NCI-H187 treated with DMSO at 0.1 percent for 48 hours (cell line): Measurements from ENCODE around the gene SLC28A1.
"Not testable (repeated sequence)": the region's sequence is repeated elsewhere in the genome, so short reads cannot be mapped to it uniquely, and the experiment has no call there.

Source experiments
- DNase-seq: peaks from one replicate; lab custom pipeline; 2025; lab: John Stamatoyannopoulos, UW

SLC28A1 gene

DNA sequence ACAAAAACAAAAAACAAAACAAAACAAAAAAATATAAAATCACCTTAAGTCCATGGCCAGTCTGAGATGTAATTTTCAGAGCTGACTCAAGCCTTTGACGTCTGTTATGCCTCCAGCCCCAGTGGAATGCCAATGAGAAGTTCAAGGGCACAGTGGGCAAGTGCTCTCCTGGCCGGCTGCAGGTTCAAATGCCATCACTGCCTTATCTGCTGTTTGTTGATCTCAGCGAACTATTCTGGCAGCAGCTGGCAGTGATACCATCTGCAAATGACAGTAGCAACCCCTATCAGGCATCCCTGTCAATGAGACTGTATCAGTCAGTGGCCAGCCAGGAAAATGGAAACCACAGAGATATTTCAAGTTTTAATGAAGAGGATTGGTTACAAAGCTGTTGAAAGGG lies 86.4 kb downstream of the SLC28A1 start:
- no peak for DNase-seq

DNA sequence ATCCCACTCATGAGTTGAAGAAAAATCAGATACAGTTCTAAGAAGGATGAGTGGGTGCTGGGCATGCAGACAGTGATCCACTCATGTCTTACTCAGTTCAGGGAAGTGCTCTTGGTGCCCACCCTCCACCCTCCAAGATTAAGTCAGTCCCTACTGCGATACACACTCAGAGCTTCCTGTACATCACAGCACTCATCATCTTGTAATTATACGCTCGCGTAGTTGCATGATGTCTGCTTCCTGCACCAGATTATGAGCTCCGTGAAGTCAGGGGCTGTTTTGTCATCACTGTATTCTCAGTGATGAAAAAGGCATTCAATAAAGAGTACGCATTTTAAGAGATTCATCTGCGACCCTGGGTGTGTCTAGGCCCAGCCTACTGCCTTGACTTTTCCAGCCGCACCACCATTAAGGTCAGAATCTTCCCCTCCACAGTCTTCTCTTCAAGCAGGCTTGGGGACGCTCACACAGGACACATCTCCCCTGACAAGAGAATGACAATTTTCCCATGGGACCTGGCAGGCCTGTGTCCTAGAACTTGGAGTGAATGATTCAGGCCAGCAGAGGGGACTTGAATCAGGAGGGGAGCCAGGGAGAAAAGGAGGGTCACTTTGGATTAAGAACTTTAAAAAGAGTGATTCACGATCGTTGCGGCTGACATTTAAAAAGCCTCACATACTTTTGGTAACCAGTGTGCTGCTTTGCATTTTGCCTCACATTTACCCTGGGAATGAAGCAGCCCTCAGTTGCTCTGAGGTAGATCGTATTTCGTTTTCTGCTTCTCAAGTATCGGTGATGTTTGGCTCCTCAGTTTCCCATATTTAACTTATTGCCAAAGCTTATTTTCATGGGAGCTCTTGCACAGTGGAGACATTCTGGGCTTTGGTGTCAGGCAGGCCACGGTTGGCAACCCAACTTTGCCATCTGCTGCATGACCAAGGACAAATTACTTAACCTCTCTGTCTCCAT lies 89.3 kb downstream of the SLC28A1 start:
- no peak for DNase-seq

DNA sequence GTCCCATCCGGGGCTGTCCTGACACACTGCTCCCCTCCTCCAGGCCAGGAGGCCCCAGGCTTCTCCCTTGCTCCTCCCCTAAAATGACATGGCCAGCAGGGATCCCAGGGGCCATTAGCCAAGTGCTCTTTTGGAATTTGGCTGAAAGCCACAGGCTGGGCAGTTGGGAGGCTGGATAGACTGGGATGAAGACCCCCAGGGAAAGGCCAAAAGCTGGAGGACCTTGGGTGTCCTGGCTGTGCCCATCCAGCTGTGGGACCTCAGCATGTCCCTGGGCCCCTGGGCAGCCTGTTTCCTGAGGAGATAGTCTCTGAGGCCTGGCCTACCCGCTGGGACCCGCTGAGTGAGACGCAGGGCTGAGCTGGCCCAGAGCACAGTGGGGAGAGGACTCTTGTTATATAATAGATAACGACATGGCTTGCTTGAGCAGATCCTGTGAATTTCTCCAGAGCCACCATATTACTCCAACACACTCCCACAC lies 91.4 kb downstream of the SLC28A1 start:
- DNase-seq = no peak

DNA sequence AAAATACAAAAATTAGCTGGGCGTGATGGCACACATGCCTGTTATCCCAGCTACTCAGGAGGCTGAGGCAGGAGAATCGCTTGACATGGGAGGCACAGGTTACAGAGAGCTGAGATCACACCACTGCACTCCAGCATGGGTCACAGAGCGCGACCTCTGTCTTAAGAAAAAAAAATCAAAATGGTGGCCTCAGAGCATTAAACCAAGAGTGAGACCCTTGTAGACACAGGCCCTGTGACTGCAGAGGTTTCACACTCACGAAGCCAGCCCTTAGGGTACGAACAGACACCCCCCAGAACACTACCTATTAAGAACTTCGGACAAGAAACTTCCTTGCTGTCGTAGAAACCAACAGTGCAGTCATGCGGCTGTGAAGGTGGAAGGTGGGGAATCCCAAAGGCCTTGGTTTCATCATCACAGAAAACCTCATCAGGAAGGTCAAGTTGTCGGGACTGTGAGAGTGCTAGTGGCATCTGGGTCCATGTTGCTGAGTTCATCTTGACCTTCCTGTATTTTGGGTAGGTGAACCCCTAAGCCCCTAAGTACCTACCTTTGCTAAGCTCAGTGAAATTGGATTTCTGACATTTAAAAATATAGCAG lies 92.4 kb downstream of the SLC28A1 start:
- DNase-seq = no peak

DNA sequence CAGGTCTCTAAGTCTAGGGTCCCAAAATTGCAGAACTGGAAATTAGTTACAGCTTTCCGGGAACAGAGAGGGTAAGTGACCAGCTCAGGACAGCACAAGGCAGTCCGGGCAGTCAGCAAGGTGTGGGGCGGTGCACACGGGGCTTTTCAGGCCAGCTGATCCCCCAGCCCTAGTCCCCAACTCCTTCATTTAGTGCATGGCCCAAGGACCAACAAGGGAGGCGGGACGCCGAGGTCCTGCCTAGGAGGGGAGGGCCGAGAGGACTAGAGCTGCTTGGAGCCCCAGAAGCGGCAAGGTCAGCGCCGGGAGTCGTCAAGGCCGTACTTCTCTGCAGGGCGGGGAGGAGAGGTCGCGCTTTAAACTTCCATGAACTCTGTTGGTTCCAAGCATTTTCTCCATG lies 95.2 kb downstream of the SLC28A1 start:
- DNase-seq = no peak

DNA sequence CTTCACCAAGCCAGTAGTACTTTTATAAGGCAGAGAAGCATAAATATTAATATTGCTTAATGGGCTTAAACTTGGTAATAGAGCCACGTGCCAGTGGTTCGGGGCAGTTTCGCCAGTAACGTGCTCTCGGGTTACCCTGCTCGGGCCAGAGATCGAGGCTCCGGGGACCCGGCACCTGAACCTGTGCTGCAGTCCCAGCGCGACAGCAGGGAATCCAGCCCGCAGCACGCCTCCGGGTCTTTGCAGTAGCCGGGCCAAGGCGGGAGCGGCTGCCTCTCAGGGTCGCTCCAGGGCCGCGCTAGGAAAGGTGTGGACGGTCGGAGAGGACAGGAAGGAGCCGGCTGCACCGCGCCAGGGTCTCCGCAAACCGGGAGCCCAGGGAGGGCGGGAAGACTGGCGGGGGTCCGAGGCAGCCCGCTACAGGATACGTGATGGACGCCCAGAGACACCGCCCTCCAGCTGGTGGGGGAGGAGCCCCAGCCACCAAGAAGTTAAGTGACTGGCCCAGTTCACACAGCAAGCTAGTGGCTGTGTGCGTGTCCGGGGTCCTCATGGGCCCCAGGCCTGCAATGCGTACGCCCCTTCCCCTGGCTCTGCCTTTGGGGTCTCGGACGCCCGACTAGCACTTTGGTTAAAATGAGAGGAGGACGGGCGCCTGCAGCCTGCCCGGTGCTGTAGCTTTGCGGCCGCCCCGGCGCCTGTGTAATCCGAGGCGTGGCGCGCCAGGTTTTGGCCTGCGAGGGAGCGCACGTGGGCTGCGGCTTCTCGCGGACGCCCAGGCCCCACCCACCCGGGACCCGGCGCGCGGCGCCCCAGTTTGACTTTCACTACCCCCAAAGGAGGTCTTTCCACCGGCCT lies 96.0 kb downstream of the SLC28A1 start:
- DNase-seq = no peak

DNA sequence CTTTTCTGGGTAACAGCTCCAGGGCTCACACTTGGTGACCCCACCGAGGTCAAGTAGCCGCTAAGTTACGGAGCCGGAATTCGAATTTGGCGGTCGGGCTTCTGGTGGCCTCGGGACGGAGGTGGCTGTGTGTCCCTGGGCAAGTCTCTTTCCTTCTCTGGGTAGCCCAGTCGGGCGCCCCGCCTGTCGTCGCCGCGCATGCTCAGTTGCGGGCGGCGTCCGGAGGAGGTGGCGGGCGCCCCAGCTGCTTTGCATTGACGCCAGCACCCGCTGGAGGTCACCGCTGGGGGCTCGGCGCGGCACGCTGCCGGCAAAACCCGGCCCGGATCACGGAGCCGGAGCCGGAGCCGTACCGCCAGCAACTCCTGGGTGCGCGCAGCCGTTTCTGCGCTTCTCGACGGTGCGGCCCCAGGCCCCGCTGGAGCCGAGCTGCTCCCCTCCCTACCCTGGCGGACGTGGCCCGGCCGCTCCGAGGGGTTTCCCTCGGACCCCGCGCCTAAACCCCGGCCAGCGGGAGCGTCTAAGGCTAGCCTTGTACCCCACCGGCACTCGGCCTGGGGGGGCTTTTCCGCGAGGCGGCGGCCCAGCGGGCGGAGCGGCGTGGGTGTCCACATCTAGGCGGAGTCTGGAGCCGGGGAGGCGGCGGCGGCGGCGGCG lies 96.7 kb downstream of the SLC28A1 start:
- no peak for DNase-seq

DNA sequence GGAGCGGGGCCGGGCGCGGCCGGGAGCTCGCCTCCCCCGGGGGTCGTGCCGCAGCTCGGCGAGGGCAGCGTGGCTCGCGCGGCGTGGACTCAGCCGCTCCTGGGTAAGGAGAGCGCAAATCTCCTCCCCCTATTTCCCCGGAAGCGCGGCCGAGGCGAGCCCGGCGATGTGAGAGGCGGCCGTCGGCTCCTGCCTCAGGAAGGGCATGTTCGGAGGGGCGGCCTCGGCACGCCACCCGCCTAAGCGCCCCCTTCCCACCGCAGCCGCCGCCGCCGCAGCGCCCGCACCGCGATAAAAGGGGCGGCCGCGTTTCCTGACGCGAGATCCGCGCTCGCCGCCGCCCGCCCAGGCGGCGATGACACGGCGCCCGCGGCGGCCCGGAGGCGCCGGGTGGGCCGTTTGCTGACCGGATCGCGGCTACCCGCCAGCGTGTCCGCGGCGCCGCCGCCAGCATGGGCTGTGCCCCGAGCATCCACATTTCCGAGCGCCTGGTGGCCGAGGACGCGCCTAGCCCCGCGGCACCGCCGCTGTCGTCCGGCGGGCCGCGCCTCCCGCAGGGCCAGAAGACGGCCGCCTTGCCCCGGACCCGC lies 97.3 kb downstream of the SLC28A1 start, which contains the start of gene PDE8A:
Gene PDE8A (plus strand): TSS at position 146 of the 590 bp plus-strand sequence. CDS start 307 bp downstream, at position 453.
- no peak for DNase-seq

DNA sequence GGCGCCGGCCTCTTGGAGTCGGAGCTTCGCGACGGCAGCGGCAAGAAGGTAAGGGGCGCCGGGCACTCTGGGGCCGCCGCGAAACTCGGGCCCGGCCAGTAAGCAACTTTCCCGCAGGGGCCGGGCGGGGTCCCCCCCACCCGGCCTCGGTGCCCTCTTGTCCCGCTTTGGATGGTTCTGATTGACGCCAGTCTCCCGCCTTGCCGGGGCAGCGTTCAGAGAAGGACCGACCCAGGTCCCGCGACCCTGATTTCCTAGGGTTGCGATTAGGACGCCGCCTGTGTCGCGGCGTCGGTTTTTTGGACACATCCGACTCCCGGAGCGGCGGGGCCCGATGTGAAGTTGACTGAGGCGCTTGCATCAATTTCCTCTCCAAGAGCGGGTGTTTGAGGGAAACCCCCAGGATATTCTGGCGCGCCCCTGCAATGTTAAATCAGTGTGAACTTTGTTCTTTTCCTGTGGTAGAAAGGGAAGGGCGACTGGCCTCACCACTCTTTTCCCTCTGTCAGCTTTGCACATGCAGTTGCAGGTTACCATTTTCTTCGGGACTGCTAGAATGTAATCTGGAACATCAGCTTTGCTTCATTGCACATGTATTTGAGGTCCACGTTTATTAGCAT lies 97.9 kb downstream of the SLC28A1 start:
- no peak for DNase-seq

DNA sequence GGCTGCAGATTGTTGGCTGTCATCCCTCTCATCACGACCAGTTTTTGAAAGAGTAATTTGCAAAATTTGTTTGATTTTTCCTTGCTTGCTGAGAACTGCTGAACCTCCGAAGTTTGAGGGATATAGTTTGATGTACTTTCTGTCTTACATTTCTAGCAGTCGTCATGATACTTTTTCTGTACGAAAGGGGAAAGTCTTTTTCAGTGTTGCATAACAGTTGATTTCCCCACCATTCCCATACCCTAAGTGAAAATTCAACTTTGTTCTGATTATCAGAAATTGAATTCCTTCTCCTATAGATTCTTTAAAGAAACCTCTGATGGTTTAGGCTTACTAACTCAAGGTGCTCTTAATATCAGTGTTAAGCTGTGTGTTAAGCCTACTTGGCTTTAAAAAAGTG lies 98.8 kb downstream of the SLC28A1 start:
- no peak for DNase-seq

DNA sequence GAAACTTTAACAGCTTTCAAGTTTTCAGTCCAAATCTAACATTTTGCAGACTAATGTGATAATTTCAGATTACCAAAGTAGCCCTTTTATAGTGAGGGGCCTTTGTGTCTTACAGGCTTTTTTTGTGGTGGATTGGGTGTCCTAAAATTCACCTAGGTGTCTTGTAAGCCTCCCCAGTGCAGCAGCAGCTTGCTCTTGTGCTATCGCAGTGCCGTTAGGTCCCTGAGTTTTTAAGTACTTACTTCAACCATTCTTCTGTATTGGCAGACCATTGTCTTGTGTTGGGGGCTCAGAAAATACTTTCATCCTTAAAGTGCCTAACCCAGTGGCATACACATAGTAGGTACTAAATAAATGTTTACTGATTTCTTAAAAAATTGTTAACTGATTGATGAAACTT lies 99.2 kb downstream of the SLC28A1 start:
- DNase-seq = no peak

DNA sequence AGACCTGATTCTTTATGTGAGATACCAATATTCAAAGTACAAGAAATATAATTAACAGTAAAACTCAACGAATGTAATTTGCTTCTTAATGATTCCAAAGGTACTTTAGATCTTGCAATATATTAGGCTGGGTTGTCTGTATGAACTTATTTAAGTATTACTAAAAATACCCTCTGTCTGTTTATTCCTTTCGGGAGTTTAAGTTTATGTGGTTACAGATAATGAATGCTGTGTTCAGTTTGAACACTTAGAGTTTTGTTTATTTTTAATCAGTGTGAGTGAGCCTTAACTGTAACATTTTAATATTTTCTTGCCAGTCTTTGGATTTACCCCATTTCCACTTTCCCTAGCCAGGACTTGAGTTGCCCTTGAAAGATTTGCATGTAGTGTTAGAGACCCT lies 100.7 kb downstream of the SLC28A1 start:
- no peak for DNase-seq

DNA sequence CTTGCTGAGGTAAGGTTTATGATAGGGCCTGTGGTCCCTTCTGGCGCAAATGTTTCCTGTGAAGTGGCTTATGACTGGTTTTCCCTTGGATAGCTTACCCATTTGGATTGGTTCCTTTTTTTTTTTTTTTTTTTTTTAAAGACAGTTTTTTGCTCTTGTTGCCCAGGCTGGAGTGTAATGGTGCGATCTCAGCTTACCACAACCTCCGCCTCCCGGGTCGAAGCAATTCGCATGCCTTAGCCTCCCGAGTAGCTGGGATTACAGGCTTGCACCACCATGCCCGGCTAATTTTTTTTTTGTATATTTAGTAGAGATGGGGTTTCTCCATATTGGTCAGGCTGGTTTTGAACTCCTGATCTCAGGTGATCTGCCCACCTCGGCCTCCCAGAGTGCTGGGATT lies 102.9 kb downstream of the SLC28A1 start:
- DNase-seq = not testable (repeated sequence)

DNA sequence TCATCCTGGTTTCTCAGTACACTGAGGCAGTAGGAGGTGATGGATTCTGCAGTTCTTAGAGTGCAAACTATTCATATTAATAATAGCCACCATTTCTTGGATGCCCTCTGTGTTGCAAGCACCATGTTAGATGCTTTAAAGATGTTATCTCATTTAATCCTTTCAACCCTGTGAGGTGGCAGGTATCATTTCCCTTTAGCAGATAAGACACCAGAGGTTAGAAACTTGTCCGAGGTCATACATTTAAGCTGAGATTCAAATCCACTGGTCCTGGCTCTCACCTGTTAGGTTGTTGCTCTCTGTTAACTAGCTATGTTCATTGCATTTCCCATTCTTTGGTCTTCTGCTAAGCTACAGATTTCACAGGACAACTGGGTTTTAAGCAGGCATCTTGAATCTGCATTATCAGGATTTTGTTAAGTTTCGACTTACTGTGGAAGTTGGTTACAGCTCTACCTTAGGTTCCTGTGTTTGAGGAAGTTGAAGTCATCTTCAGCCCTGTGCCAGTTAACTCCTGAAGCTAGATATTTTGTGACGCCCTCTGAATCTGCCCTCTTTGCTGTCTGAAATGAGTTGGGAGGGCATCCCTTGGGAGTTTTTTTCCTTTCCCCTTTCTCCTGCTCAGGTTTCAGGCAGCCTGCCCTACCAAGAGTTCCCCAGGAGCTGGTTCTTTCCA lies 103.6 kb downstream of the SLC28A1 start:
- no peak for DNase-seq

DNA sequence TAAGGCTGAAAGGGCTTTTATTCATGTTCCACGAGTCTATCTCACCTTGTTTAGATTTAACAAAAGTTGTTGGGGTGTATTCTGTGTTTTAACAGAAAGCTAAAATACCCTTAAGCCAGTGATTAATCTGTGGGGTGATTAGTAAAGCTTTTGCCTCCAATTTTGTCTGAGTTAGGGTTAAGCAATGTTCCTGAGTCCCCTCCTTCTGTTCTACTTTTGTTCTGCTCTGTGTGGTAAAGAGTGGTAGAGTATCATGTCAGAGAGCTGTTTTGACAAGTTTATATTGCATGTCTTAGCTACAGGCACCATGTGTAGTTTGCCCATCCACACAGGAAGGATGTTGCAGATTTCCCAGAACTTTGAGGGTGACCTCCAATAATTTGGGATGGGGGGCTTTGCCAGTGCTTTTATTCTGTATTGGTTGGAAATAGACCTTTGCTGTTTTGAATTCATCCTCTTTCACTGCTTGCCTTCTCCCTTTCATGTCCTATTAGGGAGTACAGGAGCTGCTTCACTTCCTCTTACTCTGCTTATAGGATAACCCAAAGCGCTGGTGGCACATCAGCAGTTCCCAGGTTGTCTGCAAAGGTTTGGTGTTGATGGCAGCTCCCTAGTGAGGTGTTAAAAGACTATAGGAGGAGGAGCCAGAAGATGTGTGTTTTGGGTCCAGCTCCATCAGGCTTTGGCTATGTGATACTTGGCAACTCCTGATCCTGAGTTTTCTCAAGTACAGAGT lies 104.6 kb downstream of the SLC28A1 start:
- DNase-seq = no peak

DNA sequence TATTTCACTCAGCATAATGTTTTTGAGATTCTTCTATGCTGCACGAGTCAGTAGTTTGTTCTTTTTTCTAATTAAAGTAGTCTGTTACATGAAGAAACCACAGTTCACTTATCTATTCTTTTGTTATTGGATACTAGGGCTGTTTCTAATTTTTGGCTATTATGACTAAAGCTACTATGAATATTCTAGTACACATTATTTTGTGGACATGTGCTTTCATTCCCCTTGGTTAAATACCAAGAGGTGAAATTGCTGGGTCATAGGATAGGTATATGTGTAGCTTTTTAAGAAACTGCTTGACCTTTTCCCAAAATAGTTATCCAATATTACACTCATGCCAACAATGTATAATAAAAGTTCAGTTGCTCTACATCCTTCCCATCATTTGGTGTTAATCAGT lies 106.0 kb downstream of the SLC28A1 start:
- DNase-seq = no peak

DNA sequence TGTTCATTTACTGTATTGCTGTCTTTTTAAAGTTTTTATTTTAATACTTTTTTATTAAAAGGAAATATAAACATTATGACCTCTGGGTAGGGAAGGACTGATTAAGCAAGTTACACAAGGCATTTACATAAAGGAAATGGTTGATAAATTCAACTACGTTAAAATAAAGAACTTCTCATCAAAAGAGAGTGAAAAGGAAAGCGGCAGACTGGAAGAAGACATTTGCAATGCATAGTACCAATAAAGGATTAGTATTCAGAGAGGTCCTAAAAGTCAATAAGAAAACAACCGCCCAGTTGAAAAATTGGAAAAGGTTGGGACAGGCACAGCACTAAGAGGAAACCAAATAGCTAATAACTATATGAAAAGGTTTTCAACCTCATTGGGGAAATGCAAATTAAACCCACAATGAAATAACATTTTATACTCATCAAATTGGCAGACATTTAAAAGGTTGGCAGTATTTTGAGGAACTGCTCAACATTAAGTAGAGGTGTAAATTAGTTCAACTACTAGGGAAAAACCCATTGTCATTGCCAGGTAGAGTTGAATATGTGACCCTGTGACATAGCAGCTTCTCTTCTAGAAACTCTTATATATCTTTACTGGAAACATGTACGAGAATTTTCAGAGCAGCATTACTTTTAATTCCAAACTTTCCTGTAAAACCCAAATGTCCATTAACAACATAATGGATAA lies 106.7 kb downstream of the SLC28A1 start:
- DNase-seq = no peak

DNA sequence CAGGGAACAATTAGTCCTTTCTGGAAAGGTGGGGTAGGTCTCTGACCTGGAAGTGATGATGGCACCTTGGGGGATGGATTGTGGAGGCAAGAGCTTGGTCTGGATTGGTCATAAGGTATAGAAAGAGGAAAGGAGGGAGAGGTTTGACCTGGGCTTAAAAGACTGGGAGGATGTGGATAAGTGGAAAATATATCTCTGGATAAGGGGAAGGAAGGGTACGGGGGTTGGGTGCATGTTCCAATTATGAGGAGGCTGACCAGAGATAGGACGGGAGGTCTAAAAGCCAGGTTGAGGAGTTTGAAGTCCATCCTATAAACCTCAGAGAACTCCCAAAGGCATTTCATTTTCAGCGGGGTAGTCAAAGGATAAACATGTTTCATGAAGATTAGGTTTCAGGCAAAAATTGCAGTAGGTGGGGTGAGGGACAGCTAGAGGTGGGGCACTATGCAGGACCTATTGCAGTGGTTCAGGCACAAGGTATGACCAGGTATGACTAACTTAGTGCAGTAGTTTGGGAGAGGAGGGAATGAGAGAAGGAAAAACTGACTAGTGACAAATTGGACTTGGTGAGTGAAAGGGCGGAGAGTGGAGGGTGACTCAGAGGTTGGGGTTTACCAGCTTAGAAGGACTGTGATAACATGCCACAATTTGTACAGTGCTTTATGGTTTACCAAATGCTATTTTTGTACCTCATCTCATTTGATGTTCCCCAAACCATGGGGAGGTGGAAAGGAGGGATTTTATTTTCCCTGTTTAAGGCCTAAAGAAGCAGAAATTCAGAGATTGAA lies 107.9 kb downstream of the SLC28A1 start:
- DNase-seq = no peak
